HG03159 (cell line): ENCODE results near the gene UBE3D.
"Not testable (repeated sequence)": the region's sequence is repeated elsewhere in the genome, so short reads cannot be mapped to it uniquely, and the experiment has no call there.

Experiments
- ATAC-seq: cut with Tn5 transposase; IDR thresholded peaks from one replicate; pipeline ENCODE4 v1.9.1; 2021; ENCODE audit warnings: mild to moderate bottlenecking, moderate library complexity; ENCODE audit not compliant: unreplicated experiment

UBE3D gene

GRCh38 chr6:82921258-82921657 is 144.4 kb downstream of the UBE3D start:
- no peak for ATAC-seq

- no peak for ATAC-seq
These were observed 148.1 kb downstream of the UBE3D start for GRCh38 chr6:82917346-82918064.

- ATAC-seq, result no peak
These were observed 150.0 kb downstream of the UBE3D start for GRCh38 chr6:82915666-82916065.

- no peak for ATAC-seq
These were observed 151.1 kb downstream of the UBE3D start for GRCh38 chr6:82914511-82914910.

- no peak for ATAC-seq
These were observed 154.8 kb downstream of the UBE3D start for GRCh38 chr6:82910820-82911219.

- ATAC-seq, result no peak
These were observed 155.2 kb downstream of the UBE3D start for GRCh38 chr6:82910395-82910794.

GRCh38 chr6:82909551-82909950 is 156.1 kb downstream of the UBE3D start:
- no peak for ATAC-seq

- ATAC-seq, result no peak
These were observed 157.0 kb downstream of the UBE3D start for GRCh38 chr6:82908661-82909060.

- ATAC-seq, result no peak
These were observed 158.7 kb downstream of the UBE3D start for GRCh38 chr6:82906951-82907350.

- no peak for ATAC-seq
These were observed 159.2 kb downstream of the UBE3D start for GRCh38 chr6:82906489-82906888.

GRCh38 chr6:82904860-82905259 is 160.8 kb downstream of the UBE3D start:
- no peak for ATAC-seq

- no peak for ATAC-seq
These were observed 161.4 kb downstream of the UBE3D start for GRCh38 chr6:82904257-82904656.

- ATAC-seq, result no peak
These were observed 163.4 kb downstream of the UBE3D start for GRCh38 chr6:82902290-82902689.

GRCh38 chr6:82894653-82895259 is 170.9 kb downstream of the UBE3D start:
- ATAC-seq, result no peak

- ATAC-seq, result no peak
These were observed 171.6 kb downstream of the UBE3D start for GRCh38 chr6:82893889-82894652.

- not testable (repeated sequence) for ATAC-seq
These were observed 174.1 kb downstream of the UBE3D start for GRCh38 chr6:82891503-82891902.

- no peak for ATAC-seq
These were observed 174.6 kb downstream of the UBE3D start for GRCh38 chr6:82891076-82891475.

GRCh38 chr6:82890240-82890639 is 175.4 kb downstream of the UBE3D start:
- ATAC-seq, result no peak

- ATAC-seq, result no peak
These were observed 176.5 kb downstream of the UBE3D start for GRCh38 chr6:82889143-82889542.

- ATAC-seq, result no peak
These were observed 183.1 kb downstream of the UBE3D start for GRCh38 chr6:82882363-82883023.

GRCh38 chr6:82881519-82881918 is 184.1 kb downstream of the UBE3D start:
- no peak for ATAC-seq
